HEK293 (cell line): ENCODE measurements around the gene NENF.
"Not testable (repeated sequence)": the region's sequence is repeated elsewhere in the genome, so short reads cannot be mapped to it uniquely, and the experiment has no call there.

ENCODE experiments used
- CTCF ChIA-PET: fragments of 350-600 bp; formaldehyde crosslinking; extraction: SDS; loops from one replicate; lab custom pipeline; 2021; ENCODE audit warnings: antibody characterized with exemption; lab: Yijun Ruan, JAX
- POLR2A ChIA-PET: fragments of 300-600 bp; formaldehyde crosslinking; extraction: SDS; loops from one replicate; lab custom pipeline; 2020; ENCODE audit warnings: antibody characterized with exemption, inconsistent platforms; lab: Yijun Ruan, JAX
- H3K27ac ChIP-seq: fragments of 200-500 bp; sonication (Bioruptor generic); 2 replicates; pipeline ENCODE4 v1.5.1; 2014; ENCODE audit warnings: low read depth, low read length, control low read depth, inconsistent platforms; ENCODE audit errors: extremely low read depth
- H3K36me3 ChIP-seq, 2 experiments: fragments of 200-500 bp in 1 of 2; sonication (Bioruptor generic) in 1 of 2; 1 replicate in 1 of 2; 2 replicates in 1 of 2; pipeline ENCODE4 v1.5.1; 2014 to 2017; ENCODE audit warnings: inconsistent platforms in 2 of 2, low read length in 2 of 2; ENCODE audit not compliant: control insufficient read depth in 2 of 2, insufficient read depth in 1 of 2
- H3K4me1 ChIP-seq: fragments of 200-500 bp; sonication (Bioruptor generic); 2 replicates; pipeline ENCODE4 v1.5.1; 2014; ENCODE audit warnings: mild to moderate bottlenecking, low read length, inconsistent platforms; ENCODE audit not compliant: control insufficient read depth, insufficient read depth
- H3K4me3 ChIP-seq: 2 replicates; pipeline ENCODE4 v1.5.1; 2011; ENCODE audit warnings: low read depth, mild to moderate bottlenecking, control low read depth, low read length, moderate library complexity
- H3K9me3 ChIP-seq: fragments of 200-500 bp; sonication (Bioruptor generic); 2 replicates; pipeline ENCODE4 v1.5.1; 2014; ENCODE audit warnings: low read depth, low read length, inconsistent platforms; ENCODE audit not compliant: control insufficient read depth, insufficient read depth
- KLF7 ChIP-seq: fragments of 450-650 bp; formaldehyde crosslinking; IDR thresholded peaks from 2 replicates; pipeline ENCODE4 v1.5.1; 2016; ENCODE audit warnings: missing biosample characterization, missing genetic modification characterization, borderline replicate concordance
- SCRT1 ChIP-seq: fragments of 450-650 bp; formaldehyde crosslinking; IDR thresholded peaks from 2 replicates; pipeline ENCODE4 v1.5.1; 2016; ENCODE audit warnings: missing biosample characterization, missing genetic modification characterization, borderline replicate concordance
- SCRT2 ChIP-seq: fragments of 450-650 bp; formaldehyde crosslinking; IDR thresholded peaks from 2 replicates; pipeline ENCODE4 v1.5.1; 2016; ENCODE audit warnings: missing biosample characterization, missing genetic modification characterization
- ZBTB26 ChIP-seq: fragments of 450-650 bp; formaldehyde crosslinking; optimal IDR thresholded peaks from 2 replicates; pipeline ENCODE3; 2016; ENCODE audit warnings: missing biosample characterization, mild to moderate bottlenecking, missing genetic modification characterization
- ZBTB44 ChIP-seq: fragments of 450-650 bp; IDR thresholded peaks from 2 replicates; pipeline ENCODE4 v1.5.1; 2018; ENCODE audit warnings: missing biosample characterization, mild to moderate bottlenecking, missing genetic modification characterization
- ZBTB7A ChIP-seq: fragments of 450-650 bp; formaldehyde crosslinking; IDR thresholded peaks from 2 replicates; pipeline ENCODE4 v1.5.1; 2016; ENCODE audit warnings: low read depth, missing biosample characterization, missing genetic modification characterization
- ZFP69B ChIP-seq: fragments of 450-650 bp; formaldehyde crosslinking; IDR thresholded peaks from 2 replicates; pipeline ENCODE4 v1.5.1; 2016; ENCODE audit warnings: missing biosample characterization, missing genetic modification characterization
- ZNF146 ChIP-seq: fragments of 450-650 bp; formaldehyde crosslinking; IDR thresholded peaks from 2 replicates; pipeline ENCODE4 v1.5.1; 2016; ENCODE audit warnings: missing biosample characterization, missing genetic modification characterization
- ZNF202 ChIP-seq: fragments of 450-650 bp; formaldehyde crosslinking; IDR thresholded peaks from 2 replicates; pipeline ENCODE4 v1.5.1; 2016; ENCODE audit warnings: missing biosample characterization, missing genetic modification characterization, borderline replicate concordance
- ZNF24 ChIP-seq: fragments of 450-650 bp; formaldehyde crosslinking; IDR thresholded peaks from 2 replicates; pipeline ENCODE4 v1.5.1; 2016; ENCODE audit warnings: missing biosample characterization, missing genetic modification characterization
- ZNF26 ChIP-seq: fragments of 450-650 bp; formaldehyde crosslinking; IDR thresholded peaks from 2 replicates; pipeline ENCODE4 v1.5.1; 2016; ENCODE audit warnings: missing biosample characterization, missing genetic modification characterization
- ZNF544 ChIP-seq: fragments of 450-650 bp; formaldehyde crosslinking; IDR thresholded peaks from 2 replicates; pipeline ENCODE4 v1.5.0; 2017; ENCODE audit warnings: missing biosample characterization, missing genetic modification characterization
- ZNF560 ChIP-seq: fragments of 450-650 bp; formaldehyde crosslinking; IDR thresholded peaks from 2 replicates; pipeline ENCODE4 v1.5.1; 2017; ENCODE audit warnings: missing biosample characterization, missing genetic modification characterization, borderline replicate concordance
- ZNF701 ChIP-seq: fragments of 450-650 bp; formaldehyde crosslinking; IDR thresholded peaks from 2 replicates; pipeline ENCODE4 v1.5.1; 2016; ENCODE audit warnings: missing biosample characterization, missing genetic modification characterization
- ZSCAN30 ChIP-seq: fragments of 450-650 bp; IDR thresholded peaks from 2 replicates; pipeline ENCODE4 v1.5.1; 2018; ENCODE audit warnings: missing biosample characterization, mild to moderate bottlenecking, missing genetic modification characterization, moderate library complexity
- ZXDB ChIP-seq: fragments of 450-650 bp; formaldehyde crosslinking; IDR thresholded peaks from 2 replicates; pipeline ENCODE4 v1.5.1; 2016; ENCODE audit warnings: missing biosample characterization, missing genetic modification characterization

NENF gene

GRCh38 chr1:212386029-212386428 lies 46.7 kb upstream of the NENF start:
- Histone ChIP-seq H3K4me1 (no peaks in the 10 kb centered on the region), H3K9me3 (no peaks in the 10 kb centered on the region)
- TF ChIP-seq ZNF202 (tag by site-specific recombination) = no peak
- no peak for TF ChIP-seq ZNF544 (tag by site-specific recombination)
- no peak for TF ChIP-seq SCRT2 (tag by site-specific recombination)
- no peak for TF ChIP-seq ZBTB44 (tag by site-specific recombination)
- TF ChIP-seq ZFP69B (tag by site-specific recombination) = no peak
- no peak for TF ChIP-seq ZSCAN30
- no peak for TF ChIP-seq ZBTB26
- TF ChIP-seq, all 188 proteins: peak for 0
- ChIA-PET CTCF (no interaction called here), POLR2A (no interaction called here)
- peaks cover 5 to 57% of the 10 kb centered on the region in 2 experiments; a peak in 2 of 3 replicates for H3K36me3 ChIP-seq
- no peak overlapping the region for H3K4me3 ChIP-seq
- no peak overlapping the region for H3K27ac ChIP-seq

- no peak overlapping the region for H3K4me3 ChIP-seq
- H3K36me3 ChIP-seq = peaks cover 5 to 32% of the 10 kb centered on the region in 2 experiments; a peak in 2 of 3 replicates
- no peak overlapping the region for H3K27ac ChIP-seq
- ChIA-PET CTCF (interaction anchor here (0.5 kb wide), 1 partner anchor 68 kb away, joined by 4 read pairs; no protein-coding TSS in a partner anchor), POLR2A (no interaction called here)
- H3K9me3 ChIP-seq = no peaks in the 10 kb centered on the region
- TF ChIP-seq ZNF26 (tag by site-specific recombination) = peak; percentile 93
- TF ChIP-seq ZNF560 (tag by site-specific recombination) = no peak
- no peak for TF ChIP-seq ZNF24
- TF ChIP-seq KLF7 (tag by site-specific recombination) = no peak
- TF ChIP-seq ZNF701 (tag by site-specific recombination) = no peak
- no peak for TF ChIP-seq ZXDB (tag by site-specific recombination)
- no peak for TF ChIP-seq ZBTB7A (tag by site-specific recombination)
- TF ChIP-seq SCRT1 (tag by site-specific recombination) = no peak
- no peaks in the 10 kb centered on the region for H3K4me1 ChIP-seq
Measured at GRCh38 chr1:212388985-212389716, 43.6 kb upstream of the NENF start.

- H3K36me3 ChIP-seq = peaks cover 0 to 16% of the 10 kb centered on the region in 2 experiments; a peak in 1 of 3 replicates
Measured at GRCh38 chr1:212395678-212396437, 36.9 kb upstream of the NENF start.

More at GRCh38 chr1:212395678-212396437, 36.9 kb upstream of the NENF start:
- CTCF ChIA-PET, H3K4me3 ChIP-seq, H3K27ac ChIP-seq, POLR2A ChIA-PET, H3K9me3 ChIP-seq, H3K4me1 ChIP-seq: not testable (repeated sequence)
- TF ChIP-seq ZNF146 (tag by site-specific recombination) (peak; percentile 83), SCRT2 (tag by site-specific recombination) (peak; percentile 56), SCRT1 (tag by site-specific recombination) (0 out of 2 replicates have a peak, but pooled peaks have one; percentile 56)
